ENCODE measurements around the gene ANKRD42. TPM values are rescaled to one million over a fixed set of nuclear protein-coding genes. Genes with fewer than 3 reads are reported as not detected.

The ANKRD42 gene
- 10 to 100 TPM in 3 of 4 donors, 1 to 10 TPM in 1; 9.6 to 12.2 (median 11.0) TPM for total RNA-seq
- polyA plus RNA-seq: 1 to 10 TPM; 4.2 to 5.4 (median 5.3) TPM

DNA sequence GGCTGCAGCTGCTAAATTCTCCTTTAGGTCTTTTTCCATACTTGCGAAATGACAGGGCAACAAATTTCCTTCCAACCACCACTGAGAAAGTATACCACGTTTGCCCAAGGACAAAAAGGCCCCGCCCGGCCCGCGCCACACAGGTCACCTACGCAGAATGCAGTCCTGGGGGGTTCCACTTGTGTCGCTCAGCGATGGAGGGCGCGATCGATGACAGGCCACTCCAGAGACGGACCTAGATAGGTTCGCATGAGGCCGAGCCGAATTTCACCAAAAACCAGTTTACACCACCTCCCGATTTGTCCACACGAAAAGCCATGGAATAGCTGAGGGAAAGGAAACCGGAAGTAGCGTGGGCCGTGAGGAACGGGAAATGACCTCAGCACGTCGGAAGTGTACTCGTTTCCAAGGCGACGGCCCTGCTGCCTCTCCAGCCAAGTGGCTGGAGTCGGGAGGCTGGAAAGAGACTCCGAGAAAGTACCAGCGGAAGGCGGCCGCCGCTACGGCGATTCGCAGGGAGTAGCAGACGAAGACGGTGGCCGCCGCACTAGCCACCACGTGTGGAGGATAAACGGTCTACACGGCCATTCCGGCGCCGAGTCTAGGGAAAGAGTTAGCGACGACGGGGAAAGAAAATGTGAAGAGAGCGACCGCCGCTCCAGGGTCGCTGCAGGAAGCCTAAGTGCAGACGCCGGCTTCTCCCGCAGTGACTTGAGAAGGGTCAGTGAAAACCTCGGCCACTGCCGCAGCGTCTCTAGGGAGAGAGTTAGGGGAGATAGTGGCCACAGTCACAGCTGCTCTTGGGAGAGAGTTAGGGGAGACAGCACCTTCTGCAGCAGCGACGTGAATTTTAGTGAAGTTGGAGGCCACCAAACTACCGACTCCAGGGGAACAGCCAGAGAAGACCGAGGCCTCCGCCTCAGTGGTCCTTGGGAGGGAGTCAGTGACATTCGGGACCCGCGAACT lies at the start of gene ANKRD42:
Gene ANKRD42 (plus strand): TSS at position 398 of the 966 bp plus-strand sequence. CDS start 959 bp downstream, outside the sequence.
- TF ChIP-seq POLR2AphosphoS5 (IDR thresholded peaks at IDR 0.05) (peak; percentile 91 to 96 (median 94)), EP300 (IDR thresholded peaks at IDR 0.05) (peak in 2 of 4 donors; percentile 1 to 23), POLR2A (IDR thresholded peaks at IDR 0.05) (peak; percentile 62 to 85)
- TF ChIP-seq, protein P1, sequence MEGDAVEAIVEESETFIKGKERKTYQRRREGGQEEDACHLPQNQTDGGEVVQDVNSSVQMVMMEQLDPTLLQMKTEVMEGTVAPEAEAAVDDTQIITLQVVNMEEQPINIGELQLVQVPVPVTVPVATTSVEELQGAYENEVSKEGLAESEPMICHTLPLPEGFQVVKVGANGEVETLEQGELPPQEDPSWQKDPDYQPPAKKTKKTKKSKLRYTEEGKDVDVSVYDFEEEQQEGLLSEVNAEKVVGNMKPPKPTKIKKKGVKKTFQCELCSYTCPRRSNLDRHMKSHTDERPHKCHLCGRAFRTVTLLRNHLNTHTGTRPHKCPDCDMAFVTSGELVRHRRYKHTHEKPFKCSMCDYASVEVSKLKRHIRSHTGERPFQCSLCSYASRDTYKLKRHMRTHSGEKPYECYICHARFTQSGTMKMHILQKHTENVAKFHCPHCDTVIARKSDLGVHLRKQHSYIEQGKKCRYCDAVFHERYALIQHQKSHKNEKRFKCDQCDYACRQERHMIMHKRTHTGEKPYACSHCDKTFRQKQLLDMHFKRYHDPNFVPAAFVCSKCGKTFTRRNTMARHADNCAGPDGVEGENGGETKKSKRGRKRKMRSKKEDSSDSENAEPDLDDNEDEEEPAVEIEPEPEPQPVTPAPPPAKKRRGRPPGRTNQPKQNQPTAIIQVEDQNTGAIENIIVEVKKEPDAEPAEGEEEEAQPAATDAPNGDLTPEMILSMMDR (IDR thresholded peaks at IDR 0.05): peak in 1 of 4 experiments; percentile 25
- Histone ChIP-seq H3K27ac (peak within 1 kb of the TSS; percentile 87 to 94 (median 90)), H3K9me3 (no peaks in the 10 kb centered on the region), H3K4me1 (peaks cover 0 to 43% (median 37%) of the 10 kb centered on the region in 4 donors), H3K36me3 (peaks cover 6 to 38% (median 22%) of the 10 kb centered on the region in 4 donors), H3K4me3 (peak within 1 kb of the TSS; percentile 73 to 81 (median 74)), H3K27me3 (no peaks in the 10 kb centered on the region)
- intact Hi-C loops (cut with DNase I): loop anchor here (1.0 to 5.0 kb wide), 4 partner anchors 36 to 293 kb away; partner anchors contain the start of genes CCDC90B, DDIAS, PCF11 and PRCP
- 0% methylated on average over 67 of the region's 67 CpGs for WGBS, 2 donors
- DNase-seq: peak; percentile 97

DNA sequence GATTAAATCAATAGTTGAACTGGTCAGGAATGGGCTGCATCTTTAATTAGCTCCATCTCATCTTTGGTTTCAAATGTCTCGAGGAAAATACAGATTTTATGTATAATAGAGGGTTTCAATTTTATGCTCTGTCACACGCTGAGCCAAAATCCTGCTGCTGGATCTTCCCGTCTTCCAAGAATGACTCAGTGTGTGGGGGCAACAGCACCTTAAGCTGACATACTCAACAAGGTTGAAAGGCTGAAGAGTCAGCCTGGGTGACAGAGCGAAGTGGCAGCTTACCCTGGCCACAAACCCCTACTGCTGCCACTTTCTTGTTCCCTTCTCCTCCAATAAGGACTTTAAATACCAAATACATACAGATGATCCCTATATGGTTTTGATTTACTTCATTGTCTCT lies 45.6 kb upstream of the ANKRD42 start:
- Histone ChIP-seq H3K27me3 (no peaks in the 10 kb centered on the region), H3K4me3 (no peak overlapping the region), H3K27ac (no peak overlapping the region), H3K4me1 (no peaks in the 10 kb centered on the region), H3K36me3 (no peaks in the 10 kb centered on the region), H3K9me3 (no peaks in the 10 kb centered on the region)
- intact Hi-C loops (cut with DNase I): no loop called here
- no peak for TF ChIP-seq EP300 (IDR thresholded peaks at IDR 0.05)
- no peak for TF ChIP-seq POLR2AphosphoS5 (IDR thresholded peaks at IDR 0.05)
- TF ChIP-seq, protein P1 (IDR thresholded peaks at IDR 0.05): no peak
- no peak for TF ChIP-seq POLR2A (IDR thresholded peaks at IDR 0.05)
- 89 to 93% methylated on average over 4 of the region's 4 CpGs for WGBS, 2 donors
- DNase-seq: no peak

DNA sequence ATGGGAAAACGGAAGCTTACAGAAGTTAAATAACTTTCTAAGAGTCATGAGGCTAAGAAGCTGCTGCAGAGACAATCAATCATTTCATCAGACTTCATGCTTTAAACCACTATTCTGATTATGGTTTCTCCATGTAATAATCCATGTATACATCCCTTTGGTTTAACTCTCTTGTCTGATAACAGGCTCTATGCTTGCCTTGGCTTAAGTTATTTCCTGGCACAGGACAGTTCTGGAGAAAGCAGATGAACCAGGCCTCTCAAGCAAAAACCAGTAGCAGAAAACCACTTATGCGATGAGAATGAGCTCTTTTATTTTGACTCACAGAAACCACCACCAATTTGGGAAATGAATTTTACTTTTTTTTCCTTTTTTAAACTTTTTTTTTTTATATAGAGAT lies 43.1 kb upstream of the ANKRD42 start:
- intact Hi-C loops (cut with DNase I): no loop called here
- Histone ChIP-seq H3K9me3 (no peaks in the 10 kb centered on the region), H3K36me3 (no peaks in the 10 kb centered on the region), H3K4me3 (no peak overlapping the region), H3K4me1 (peaks cover 0 to 1% (median 0%) of the 10 kb centered on the region in 4 donors), H3K27me3 (no peaks in the 10 kb centered on the region), H3K27ac (no peak overlapping the region)
- 90 to 94% methylated on average over 2 of the region's 2 CpGs for WGBS, 2 donors
- no peak for DNase-seq
- no peak for TF ChIP-seq POLR2AphosphoS5 (IDR thresholded peaks at IDR 0.05)
- TF ChIP-seq EP300 (IDR thresholded peaks at IDR 0.05): no peak
- TF ChIP-seq POLR2A (IDR thresholded peaks at IDR 0.05): no peak
- TF ChIP-seq, protein P1 (IDR thresholded peaks at IDR 0.05): no peak

DNA sequence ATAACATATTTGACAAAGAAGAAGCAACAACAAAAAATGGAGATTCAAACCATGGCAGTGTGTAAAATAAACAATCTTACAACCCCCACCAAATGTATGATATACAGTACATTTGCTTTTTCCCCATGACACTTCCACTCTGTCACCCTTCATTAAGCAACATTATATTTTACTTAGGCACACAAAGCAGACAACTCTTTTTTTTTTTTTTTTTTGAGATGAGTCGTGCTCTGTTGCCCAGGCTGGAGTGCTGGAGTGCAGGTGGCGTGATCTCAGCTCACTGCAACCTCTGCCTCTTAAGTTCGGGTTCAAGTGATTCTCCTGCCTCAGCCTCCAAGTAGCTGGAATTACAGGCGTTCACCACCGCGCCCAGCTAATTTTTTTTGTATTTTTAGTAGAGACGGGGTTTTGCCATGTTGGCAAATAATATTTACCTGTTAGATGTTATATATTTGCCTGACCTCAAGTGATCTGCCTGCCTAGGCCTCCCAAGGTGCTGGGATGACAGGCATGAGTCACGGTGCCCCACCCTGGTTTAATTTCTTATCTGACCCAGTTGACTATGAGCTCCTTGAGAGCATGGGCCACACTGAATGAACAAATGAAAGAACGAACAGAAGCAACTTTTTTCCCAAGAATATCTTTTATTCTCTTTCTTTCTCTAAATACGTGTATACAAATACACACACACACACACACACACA lies 42.1 kb upstream of the ANKRD42 start:
- H3K9me3 ChIP-seq: no peaks in the 10 kb centered on the region
- no peak overlapping the region for H3K27ac ChIP-seq
- TF ChIP-seq, protein P1 (IDR thresholded peaks at IDR 0.05): no peak
- TF ChIP-seq EP300 (IDR thresholded peaks at IDR 0.05) (no peak), POLR2A (IDR thresholded peaks at IDR 0.05) (no peak), POLR2AphosphoS5 (IDR thresholded peaks at IDR 0.05) (no peak)
- no peaks in the 10 kb centered on the region for H3K27me3 ChIP-seq
- no peak for DNase-seq
- H3K4me1 ChIP-seq: peaks cover 0 to 7% (median 0%) of the 10 kb centered on the region in 4 donors
- H3K36me3 ChIP-seq: no peaks in the 10 kb centered on the region
- WGBS, 2 donors: 29 to 72% methylated on average over 10 of the region's 10 CpGs
- intact Hi-C loops (cut with DNase I): no loop called here
- no peak overlapping the region for H3K4me3 ChIP-seq

All from sigmoid colon (tissue), 7 donors.